Kidney tubule cell (primary cell): ENCODE results near the gene PDGFA.

Source experiments
- DNase-seq: peaks from one replicate; pipeline ENCODE4 v3.0.0-alpha.2; 2018; ENCODE audit warnings: low spot score

PDGFA gene

DNA sequence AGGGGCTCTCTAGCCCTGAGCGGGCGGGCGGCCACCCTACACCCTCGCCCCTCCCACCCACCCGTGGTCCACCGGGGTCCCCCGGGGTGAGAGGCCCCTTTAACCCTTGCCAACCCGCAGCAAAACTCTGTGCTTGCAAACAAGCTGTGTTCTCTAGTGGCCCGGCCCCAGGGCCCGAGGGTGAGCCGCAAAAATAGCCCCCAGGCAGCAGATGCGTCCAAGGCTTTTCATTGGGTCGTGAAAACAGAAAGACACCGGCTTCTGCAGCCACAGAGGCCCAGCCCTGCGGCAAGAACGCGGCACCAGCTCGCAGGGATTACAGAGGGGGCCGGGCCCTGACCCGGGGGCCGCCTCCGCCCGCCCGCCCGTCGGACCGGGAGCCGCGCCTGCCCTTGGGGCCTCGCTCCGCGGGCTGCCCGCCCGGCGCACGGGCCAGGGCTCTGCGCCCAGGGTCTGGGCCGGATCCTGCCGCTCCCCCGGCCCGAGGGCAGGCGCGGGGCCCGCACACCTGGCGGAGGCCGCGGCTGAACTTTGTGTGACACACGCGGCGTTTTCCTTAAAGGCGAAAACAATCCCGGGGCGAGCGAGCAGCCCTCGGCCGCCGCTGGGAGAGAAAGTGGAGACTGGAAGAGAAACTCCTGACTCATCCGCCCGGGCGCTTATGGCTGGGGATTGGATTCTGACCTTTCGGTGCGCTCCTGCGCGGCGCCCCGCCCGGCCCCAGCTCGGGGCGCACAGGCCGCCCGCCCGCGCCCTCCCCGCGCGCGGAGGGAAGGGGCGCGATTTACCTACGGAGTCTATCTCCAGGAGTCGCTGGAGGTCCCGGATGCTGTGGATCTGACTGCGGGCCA is 2.8 kb downstream of the PDGFA start:
- peak; percentile 83 for DNase-seq

DNA sequence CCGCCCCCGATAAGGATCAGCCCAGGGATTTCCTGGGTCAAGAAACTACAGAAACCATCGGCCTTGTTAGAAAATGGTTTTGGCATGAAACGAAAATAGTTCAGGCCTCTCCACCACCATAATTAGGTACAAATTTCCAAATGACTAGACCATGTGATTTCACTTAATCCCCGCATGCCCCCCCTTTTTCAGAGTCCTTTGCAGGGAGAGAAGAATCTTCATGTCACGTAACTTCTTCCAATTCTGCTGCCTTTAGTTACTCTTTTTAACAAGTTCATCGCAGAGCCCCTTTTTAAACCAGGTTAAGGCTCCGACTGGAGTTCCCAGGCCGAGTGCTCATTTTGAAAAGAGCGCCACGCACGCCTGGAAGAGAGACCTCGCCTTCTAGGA is 3.4 kb downstream of the PDGFA start:
- DNase-seq = no peak

GRCh38 chr7:515628-516027 is 4.0 kb downstream of the PDGFA start:
- no peak for DNase-seq

GRCh38 chr7:514651-515598 is 4.7 kb downstream of the PDGFA start:
- DNase-seq = no peak

DNA sequence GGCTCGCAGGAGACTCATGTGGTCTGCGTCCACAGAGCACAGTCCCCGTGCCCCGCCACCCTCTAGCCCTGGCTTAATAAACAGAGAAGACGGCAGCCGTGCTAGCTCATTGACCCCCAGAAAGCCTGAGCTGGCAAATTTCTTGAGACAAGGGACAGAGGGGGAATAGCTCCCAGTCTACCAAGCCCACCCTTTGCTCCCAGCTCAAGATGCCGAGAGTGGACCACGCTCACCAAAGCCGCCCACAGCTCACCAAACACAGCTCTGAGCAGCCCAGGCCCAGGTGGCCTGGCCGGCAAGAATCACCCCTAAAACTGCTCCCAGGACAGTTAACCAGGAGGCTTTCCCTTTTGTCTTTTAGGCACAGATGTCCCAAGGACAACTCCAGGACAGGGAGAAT is 5.4 kb downstream of the PDGFA start:
- no peak for DNase-seq

GRCh38 chr7:513521-514166 is 6.0 kb downstream of the PDGFA start:
- DNase-seq = peak; percentile 28

DNA sequence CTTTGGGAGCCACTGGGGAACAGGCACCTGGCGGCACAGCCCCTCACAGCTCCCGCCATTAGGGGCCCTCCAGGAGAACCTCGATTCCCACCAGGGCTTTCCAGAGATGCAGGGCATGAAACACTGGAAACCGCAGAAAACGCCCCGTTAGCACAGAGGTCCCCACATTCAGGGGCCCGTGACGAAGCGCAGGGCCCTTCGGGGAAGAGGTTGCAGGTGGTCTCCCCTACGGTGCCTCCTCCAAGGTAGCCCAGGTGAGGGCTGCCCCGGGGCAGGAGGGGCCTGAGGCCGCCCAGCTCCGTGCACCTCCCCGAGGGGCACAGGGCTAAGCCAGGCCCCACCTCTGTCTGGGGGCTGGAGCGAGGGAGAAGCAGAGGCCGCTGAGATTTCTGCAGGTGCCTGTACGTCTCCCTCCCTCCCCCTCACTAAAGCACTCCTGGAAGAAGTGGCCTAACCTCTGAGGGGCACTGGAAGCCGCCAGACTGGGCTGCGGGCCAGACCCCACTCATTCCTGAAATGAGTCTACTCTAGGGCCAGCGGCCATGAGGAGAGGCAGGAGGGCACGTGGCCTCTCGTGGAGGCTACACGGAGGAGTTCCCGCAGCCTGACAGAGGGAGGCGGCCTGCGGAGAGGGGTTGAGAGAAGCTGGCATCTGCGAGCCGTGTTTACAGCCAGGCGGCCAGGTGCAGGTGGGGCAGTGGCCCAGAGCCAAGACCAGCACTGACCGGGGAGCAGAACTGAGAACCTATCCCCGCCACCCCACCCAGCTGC is 6.9 kb downstream of the PDGFA start:
- DNase-seq = peak; percentile 43

- DNase-seq = no peak
Observed at GRCh38 chr7:512146-512510, 7.5 kb downstream of the PDGFA start.

GRCh38 chr7:511476-512145 is 8.0 kb downstream of the PDGFA start:
- no peak for DNase-seq

DNA sequence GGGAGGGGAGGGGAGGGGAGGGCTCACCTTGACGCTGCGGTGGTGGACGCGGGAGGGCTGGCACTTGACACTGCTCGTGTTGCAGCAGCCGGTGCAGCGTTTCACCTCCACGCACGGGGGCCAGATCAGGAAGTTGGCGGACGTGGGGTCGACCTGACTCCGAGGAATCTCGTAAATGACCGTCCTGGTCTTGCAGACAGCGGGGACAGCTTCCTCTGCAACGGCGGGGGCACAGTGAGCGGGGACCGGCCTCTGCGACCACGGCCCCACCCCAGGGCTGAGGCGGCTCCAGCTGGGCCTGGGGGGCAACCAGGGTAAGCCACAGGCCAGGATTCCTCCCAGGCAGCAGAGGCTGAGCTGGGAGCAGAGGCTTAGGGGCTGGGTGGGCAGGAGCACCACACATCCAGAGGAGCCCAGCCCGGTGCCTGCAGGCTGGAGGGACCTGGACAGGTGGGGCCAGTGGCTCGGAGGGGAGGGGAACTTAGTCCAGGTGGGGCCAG is 8.8 kb downstream of the PDGFA start:
- DNase-seq = no peak

DNA sequence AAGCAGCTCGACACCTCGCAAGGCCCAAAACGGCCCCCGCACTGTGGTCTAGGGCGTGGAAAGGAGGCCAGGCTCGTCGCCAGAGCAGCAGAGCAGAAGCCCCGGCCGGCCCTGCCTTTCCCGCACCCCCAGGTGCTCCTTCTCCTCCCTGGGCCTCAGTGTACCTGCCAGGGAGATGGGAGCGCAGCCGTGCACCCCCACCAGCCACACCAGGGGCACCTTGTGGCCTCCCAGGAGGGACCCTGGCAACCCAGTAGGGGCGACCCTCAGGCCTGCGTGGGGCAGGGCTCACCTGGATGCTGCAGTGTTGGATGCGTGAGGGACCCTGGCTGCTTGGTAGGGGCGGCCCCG is 9.5 kb downstream of the PDGFA start:
- DNase-seq = no peak

GRCh38 chr7:509426-510130 is 10.1 kb downstream of the PDGFA start:
- no peak for DNase-seq

DNA sequence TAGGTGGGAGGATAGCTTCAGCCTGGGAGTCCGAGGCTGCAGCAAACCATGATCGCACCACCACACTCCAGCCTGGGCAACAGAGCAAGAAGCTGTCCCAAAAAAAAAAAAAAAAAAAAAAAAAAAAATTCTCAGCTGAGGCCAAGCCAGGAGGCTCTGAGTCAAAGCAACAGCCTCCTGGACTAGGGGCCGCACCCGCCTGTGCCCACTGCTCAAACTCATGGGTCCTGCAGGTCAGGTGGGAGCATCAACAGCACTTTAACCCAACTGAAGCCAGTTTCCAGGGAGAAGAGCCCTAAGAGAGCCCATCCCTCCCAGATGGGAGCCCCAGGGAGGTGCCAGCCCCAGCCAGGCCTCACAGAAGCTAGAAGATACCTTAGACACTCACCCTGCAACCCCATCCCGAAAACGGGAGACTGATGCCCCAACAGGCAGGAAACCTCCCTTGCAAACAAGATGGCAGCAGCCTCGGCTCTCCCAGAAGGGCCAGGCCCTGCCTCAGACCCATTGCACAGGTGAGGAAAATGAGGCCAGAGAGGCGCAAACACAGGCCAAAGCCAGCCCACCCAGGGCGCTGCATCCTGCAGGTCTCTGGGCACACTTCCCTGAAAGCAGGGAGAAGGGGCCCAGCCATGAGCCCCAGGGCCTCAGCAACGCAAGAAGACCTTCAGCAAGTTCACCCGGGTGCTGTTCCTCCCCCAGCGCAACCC is 11.0 kb downstream of the PDGFA start:
- DNase-seq = no peak

DNA sequence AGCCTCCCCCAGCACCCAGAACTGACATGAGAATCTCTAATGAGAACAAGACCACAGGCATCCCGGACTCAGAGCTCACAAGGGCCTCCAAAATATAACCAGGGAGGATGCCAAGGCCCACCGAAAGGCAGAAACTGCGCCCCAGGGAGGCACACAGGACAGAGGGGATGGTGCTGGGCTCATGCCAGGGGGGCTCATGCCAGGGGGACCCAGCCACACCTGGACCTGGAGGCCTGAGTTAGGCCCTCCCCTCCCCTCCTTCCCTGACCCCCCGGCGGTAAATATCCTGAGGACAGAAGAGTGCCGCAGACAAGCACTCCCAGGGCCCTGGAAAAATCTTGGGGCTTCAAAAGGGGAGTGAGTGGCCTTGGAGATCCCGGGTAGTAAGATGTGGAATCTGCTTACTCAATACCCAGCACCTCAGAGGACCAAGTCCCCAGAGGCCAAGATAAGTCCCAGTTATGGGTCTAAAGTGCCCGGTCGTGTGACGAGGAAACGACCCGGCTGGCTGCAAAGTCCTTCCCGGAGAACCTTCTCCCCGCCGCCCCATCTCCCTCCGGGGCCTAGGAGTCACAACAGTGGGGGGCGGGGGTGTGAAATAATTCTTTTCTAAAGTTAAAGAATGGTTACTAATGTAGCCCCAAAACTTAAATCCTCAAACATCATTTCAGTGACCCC is 11.9 kb downstream of the PDGFA start:
- DNase-seq = no peak

DNA sequence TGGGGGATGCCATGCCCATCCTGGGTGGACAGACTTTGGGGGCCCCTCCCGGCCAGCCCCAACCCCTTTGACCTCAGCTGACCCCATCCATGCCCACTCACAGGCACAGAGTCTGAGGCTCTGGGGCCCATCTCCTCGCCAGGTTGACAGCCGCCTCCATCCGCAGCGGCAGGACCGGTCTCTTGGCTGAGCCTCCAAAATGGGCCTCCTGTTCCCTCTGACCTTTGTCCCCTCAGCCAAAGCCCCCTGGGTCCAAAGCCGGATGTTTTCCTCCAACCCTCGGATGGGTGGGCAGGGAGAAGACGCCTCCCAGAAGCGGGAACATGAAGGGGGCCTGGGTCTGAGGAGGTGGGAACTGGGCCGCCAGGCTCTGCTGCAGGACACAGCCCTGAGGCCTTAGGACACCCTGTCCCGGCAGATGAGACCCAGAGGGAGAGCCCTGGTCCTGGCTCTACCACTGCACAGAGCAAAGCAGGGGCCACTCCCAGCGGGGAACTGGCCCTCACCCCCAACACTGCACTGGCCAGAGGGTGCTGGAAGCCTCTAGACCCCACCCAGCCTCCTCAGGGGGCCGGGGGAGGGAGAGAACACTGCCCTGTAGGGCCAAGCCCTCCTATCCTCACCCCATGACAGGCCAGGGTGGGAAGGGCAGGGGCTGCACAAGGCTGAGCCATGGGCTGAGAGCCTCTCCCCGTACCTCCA is 12.6 kb downstream of the PDGFA start:
- DNase-seq = no peak

- no peak for DNase-seq
Observed at GRCh38 chr7:506391-506831, 13.2 kb downstream of the PDGFA start.

- no peak for DNase-seq
Observed at GRCh38 chr7:505171-505570, 14.5 kb downstream of the PDGFA start.
